ENCODE measurements around the gene SPEM2. TPM values are rescaled to one million over a fixed set of nuclear protein-coding genes. Genes with fewer than 3 reads are reported as not detected.
"Not testable (repeated sequence)": the region's sequence is repeated elsewhere in the genome, so short reads cannot be mapped to it uniquely, and the experiment has no call there.

SPEM2 gene
- total RNA-seq, 6 experiments from 2014 or later, result not detected

DNA sequence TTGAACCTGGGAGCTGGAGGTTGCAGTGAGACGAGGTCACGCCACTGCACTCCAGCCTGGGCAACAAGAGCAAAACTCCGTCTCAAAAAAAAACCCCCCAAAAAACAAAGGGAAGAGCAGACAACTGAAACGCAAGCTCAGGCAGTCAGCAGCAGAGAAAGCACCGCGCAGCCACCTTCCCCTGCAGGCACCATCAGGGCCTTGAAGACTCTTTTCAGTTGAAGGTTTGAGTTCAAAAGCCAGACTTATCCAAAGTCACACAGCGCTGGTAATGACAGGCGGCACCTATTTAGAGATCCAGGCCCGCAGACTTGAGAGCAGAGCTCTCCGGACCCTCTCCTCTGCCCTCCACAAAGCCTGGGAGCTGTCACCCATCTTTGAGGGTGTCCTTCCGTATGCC is 42.9 kb downstream of the SPEM2 start:
- peak overlapping the region; percentile 3; the same call in 1 of the 2 replicates for H3K27ac Mint-ChIP-seq
- TF ChIP-seq, protein P1, sequence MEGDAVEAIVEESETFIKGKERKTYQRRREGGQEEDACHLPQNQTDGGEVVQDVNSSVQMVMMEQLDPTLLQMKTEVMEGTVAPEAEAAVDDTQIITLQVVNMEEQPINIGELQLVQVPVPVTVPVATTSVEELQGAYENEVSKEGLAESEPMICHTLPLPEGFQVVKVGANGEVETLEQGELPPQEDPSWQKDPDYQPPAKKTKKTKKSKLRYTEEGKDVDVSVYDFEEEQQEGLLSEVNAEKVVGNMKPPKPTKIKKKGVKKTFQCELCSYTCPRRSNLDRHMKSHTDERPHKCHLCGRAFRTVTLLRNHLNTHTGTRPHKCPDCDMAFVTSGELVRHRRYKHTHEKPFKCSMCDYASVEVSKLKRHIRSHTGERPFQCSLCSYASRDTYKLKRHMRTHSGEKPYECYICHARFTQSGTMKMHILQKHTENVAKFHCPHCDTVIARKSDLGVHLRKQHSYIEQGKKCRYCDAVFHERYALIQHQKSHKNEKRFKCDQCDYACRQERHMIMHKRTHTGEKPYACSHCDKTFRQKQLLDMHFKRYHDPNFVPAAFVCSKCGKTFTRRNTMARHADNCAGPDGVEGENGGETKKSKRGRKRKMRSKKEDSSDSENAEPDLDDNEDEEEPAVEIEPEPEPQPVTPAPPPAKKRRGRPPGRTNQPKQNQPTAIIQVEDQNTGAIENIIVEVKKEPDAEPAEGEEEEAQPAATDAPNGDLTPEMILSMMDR (IDR thresholded peaks at IDR 0.05), result no peak
- no peaks in the 10 kb centered on the region for H3K9me3 Mint-ChIP-seq
- no peak overlapping the region for H3K4me3 Mint-ChIP-seq
- H3K4me1 Mint-ChIP-seq (ENCODE audit: low read depth), result peaks cover 11% of the 10 kb centered on the region
- H3K27me3 Mint-ChIP-seq (ENCODE audit: insufficient read depth), result peaks cover 2% of the 10 kb centered on the region
- DNase-seq, result no peak
- H3K36me3 Mint-ChIP-seq (ENCODE audit: low read depth), result peaks cover 4% of the 10 kb centered on the region; the same call in 1 of the 2 replicates

DNA sequence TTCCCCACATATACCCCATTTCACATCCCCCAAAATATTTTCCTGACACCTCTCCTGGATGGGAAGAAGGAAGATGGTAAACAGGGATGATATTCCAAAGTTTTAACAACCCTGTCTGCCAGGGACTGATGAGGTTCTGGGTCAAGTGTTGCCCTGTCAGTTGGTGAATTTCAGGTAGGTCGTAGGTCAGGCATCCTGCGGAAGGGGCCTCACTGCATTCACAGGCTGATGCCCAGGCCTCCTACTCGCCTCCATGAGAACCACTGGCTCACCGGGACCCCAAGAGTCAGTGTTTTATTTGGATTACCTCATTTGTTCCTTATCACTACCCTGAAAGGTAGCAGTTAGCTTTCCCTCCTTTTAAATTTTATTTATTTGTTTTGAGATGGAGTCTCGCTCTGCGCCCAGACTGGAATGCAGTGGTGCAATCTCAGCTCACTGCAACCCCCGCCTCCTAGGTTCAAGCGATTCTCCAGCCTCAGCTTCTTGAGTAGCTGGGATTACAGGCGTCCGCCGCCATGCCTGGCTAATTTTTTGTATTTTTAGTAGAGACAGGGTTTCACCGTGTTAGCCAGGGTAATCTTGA is 43.5 kb downstream of the SPEM2 start:
- Mint-ChIP-seq H3K4me3 (no peak overlapping the region), H3K9me3 (no peaks in the 10 kb centered on the region), H3K27me3 (ENCODE audit: insufficient read depth) (no peaks in the 10 kb centered on the region; the same call in none of the 2 replicates), H3K4me1 (ENCODE audit: low read depth) (peaks cover 11% of the 10 kb centered on the region), H3K27ac (peak overlapping the region; percentile 3; the same call in 1 of the 2 replicates), H3K36me3 (ENCODE audit: low read depth) (peaks cover 4% of the 10 kb centered on the region; the same call in 1 of the 2 replicates)
- no peak for DNase-seq
- TF ChIP-seq, protein P1 (IDR thresholded peaks at IDR 0.05), result no peak

GRCh38 chr17:7469843-7470242 is 44.4 kb downstream of the SPEM2 start:
- peaks cover 11% of the 10 kb centered on the region for H3K4me1 Mint-ChIP-seq (ENCODE audit: low read depth)
- not testable (repeated sequence) for H3K27me3 Mint-ChIP-seq (ENCODE audit: insufficient read depth); H3K36me3 Mint-ChIP-seq (ENCODE audit: low read depth); H3K9me3 Mint-ChIP-seq; H3K27ac Mint-ChIP-seq; H3K4me3 Mint-ChIP-seq; DNase-seq

- not testable (repeated sequence) for H3K4me3 Mint-ChIP-seq; H3K27ac Mint-ChIP-seq; DNase-seq; H3K36me3 Mint-ChIP-seq (ENCODE audit: low read depth); H3K9me3 Mint-ChIP-seq; H3K27me3 Mint-ChIP-seq (ENCODE audit: insufficient read depth)
- H3K4me1 Mint-ChIP-seq (ENCODE audit: low read depth), result peaks cover 12% of the 10 kb centered on the region
These were observed 45.1 kb downstream of the SPEM2 start for GRCh38 chr17:7470457-7470973.

- peaks cover 6% of the 10 kb centered on the region for H3K27me3 Mint-ChIP-seq (ENCODE audit: insufficient read depth)
- H3K4me3 Mint-ChIP-seq, result no peak overlapping the region
- peaks cover 8% of the 10 kb centered on the region for H3K36me3 Mint-ChIP-seq (ENCODE audit: low read depth)
- DNase-seq, result no peak
- no peak overlapping the region; the same call in 1 of the 2 replicates for H3K27ac Mint-ChIP-seq
- no peaks in the 10 kb centered on the region for H3K9me3 Mint-ChIP-seq
- TF ChIP-seq, protein P1 (IDR thresholded peaks at IDR 0.05), result no peak
- peaks cover 20% of the 10 kb centered on the region for H3K4me1 Mint-ChIP-seq (ENCODE audit: low read depth)
These were observed 46.3 kb downstream of the SPEM2 start for GRCh38 chr17:7471729-7472128.

DNA sequence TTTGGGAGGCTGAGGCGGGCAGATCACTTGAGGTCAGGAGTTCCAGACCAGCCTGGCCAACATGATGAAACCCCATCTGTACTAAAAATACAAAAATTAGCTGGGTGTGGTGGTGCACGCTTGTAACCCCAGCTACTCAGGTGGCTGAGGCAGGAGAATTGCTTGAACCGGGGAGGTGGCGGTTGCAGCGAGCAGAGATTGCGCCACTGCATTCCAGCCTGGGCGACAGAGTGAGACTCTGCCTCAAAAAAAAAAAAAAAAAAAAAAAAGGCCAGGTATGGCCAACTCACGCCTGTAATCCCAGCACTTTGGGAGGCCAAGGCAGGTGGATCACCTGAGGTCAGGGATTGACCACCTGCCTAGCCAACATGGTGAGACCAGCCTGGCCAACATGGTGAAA is 49.4 kb downstream of the SPEM2 start:
- H3K27ac Mint-ChIP-seq; H3K27me3 Mint-ChIP-seq (ENCODE audit: insufficient read depth); H3K36me3 Mint-ChIP-seq (ENCODE audit: low read depth); DNase-seq; H3K9me3 Mint-ChIP-seq; H3K4me3 Mint-ChIP-seq: not testable (repeated sequence)
- H3K4me1 Mint-ChIP-seq (ENCODE audit: low read depth), result peaks cover 33% of the 10 kb centered on the region

DNA sequence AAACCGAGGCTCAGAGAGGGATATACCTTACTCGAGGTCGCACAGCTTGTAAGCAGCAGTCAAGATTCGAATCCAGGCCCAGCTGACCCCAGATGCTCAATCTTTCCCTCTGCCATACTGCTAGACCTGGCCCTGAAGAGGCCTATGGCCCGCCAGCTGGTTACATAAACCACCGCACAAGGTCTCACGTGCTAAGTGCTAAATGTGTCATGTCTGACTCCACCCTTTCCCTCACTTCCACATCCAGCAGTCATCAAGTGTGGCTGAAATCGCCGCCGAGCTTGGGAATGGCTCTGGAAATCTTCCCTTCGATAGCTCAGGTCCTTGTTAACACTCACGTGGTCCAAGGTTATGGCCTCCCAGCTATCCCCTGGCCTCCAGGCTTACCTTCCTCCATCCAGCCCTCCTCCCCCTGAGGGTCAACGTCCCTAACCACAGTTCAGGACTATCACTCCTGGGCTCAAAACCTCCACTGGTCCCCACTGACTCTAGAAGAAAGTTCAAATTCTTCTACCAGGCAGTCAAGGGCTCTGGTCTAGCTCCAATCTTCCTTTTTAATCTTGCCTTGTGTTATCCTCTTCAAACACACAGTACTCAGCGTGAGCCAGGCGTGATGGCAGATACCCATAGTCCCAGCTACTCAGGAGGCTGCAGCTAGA is 50.5 kb downstream of the SPEM2 start:
- H3K9me3 Mint-ChIP-seq, result no peaks in the 10 kb centered on the region
- TF ChIP-seq, protein P1 (IDR thresholded peaks at IDR 0.05), result no peak
- H3K4me3 Mint-ChIP-seq, result peak overlapping the region; percentile 96
- peaks cover 8% of the 10 kb centered on the region for H3K36me3 Mint-ChIP-seq (ENCODE audit: low read depth)
- peak overlapping the region; percentile 96 for H3K27ac Mint-ChIP-seq
- H3K4me1 Mint-ChIP-seq (ENCODE audit: low read depth), result peaks cover 45% of the 10 kb centered on the region
- DNase-seq, result peak; percentile 35
- H3K27me3 Mint-ChIP-seq (ENCODE audit: insufficient read depth), result peaks cover 6% of the 10 kb centered on the region
